A549 (cell line): ENCODE results near the gene SIRPD.

Experiments used
- BHLHE40 ChIP-seq: IDR thresholded peaks from 2 replicates; pipeline ENCODE4 v1.6.1; 2012; ENCODE audit warnings: low read depth, low read length, inconsistent platforms
- CHD2 ChIP-seq: fragments of 150-350 bp; IDR thresholded peaks from 2 replicates; pipeline ENCODE4 v1.6.1; 2014; ENCODE audit warnings: low read length; ENCODE audit not compliant: partially characterized antibody
- KDM1A ChIP-seq: fragments of 200-600 bp; sonication (generic); IDR thresholded peaks from 2 replicates; pipeline ENCODE4 v1.6.1; 2016; ENCODE audit warnings: low read depth, mild to moderate bottlenecking
- TF ChIP-seq, protein P1 (sequence below): fragments of >200 bp; sonication (Bioruptor Twin); formaldehyde crosslinking; IDR thresholded peaks from 3 replicates; pipeline ENCODE4 v1.5.1; 2016

- TF ChIP-seq, protein P1, sequence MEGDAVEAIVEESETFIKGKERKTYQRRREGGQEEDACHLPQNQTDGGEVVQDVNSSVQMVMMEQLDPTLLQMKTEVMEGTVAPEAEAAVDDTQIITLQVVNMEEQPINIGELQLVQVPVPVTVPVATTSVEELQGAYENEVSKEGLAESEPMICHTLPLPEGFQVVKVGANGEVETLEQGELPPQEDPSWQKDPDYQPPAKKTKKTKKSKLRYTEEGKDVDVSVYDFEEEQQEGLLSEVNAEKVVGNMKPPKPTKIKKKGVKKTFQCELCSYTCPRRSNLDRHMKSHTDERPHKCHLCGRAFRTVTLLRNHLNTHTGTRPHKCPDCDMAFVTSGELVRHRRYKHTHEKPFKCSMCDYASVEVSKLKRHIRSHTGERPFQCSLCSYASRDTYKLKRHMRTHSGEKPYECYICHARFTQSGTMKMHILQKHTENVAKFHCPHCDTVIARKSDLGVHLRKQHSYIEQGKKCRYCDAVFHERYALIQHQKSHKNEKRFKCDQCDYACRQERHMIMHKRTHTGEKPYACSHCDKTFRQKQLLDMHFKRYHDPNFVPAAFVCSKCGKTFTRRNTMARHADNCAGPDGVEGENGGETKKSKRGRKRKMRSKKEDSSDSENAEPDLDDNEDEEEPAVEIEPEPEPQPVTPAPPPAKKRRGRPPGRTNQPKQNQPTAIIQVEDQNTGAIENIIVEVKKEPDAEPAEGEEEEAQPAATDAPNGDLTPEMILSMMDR, result no peak
- TF ChIP-seq KDM1A, result no peak
- TF ChIP-seq CHD2, result no peak
- TF ChIP-seq BHLHE40, result no peak
Observed at GRCh38 chr20:1561350-1561749, 3.8 kb upstream of the SIRPD start.
